ENCODE data around the gene BPIFB2.

The BPIFB2 gene

GRCh38 chr20:32977281-32978008 lies 30.1 kb upstream of the BPIFB2 start:
- TF ChIP-seq GATA2 (IDR thresholded peaks at IDR 0.05; ENCODE audit: low read depth, low read length), result no peak
- no peak for TF ChIP-seq GATA3 (IDR thresholded peaks at IDR 0.05; ENCODE audit: low read depth, low read length)

GRCh38 chr20:32978009-32978335 lies 29.5 kb upstream of the BPIFB2 start:
- TF ChIP-seq GATA2 (IDR thresholded peaks at IDR 0.05; ENCODE audit: low read depth, low read length), result no peak

GRCh38 chr20:32979201-32979998 lies 28.1 kb upstream of the BPIFB2 start:
- TF ChIP-seq GATA2 (IDR thresholded peaks at IDR 0.05; ENCODE audit: low read depth, low read length), result no peak
- TF ChIP-seq GATA3 (IDR thresholded peaks at IDR 0.05; ENCODE audit: low read depth, low read length), result no peak

- TF ChIP-seq GATA3 (IDR thresholded peaks at IDR 0.05; ENCODE audit: low read depth, low read length), result no peak
- no peak for TF ChIP-seq GATA2 (IDR thresholded peaks at IDR 0.05; ENCODE audit: low read depth, low read length)
These were observed 27.2 kb upstream of the BPIFB2 start for GRCh38 chr20:32980131-32980941.

GRCh38 chr20:32980990-32981389 lies 26.5 kb upstream of the BPIFB2 start:
- TF ChIP-seq GATA3 (IDR thresholded peaks at IDR 0.05; ENCODE audit: low read depth, low read length), result no peak
- TF ChIP-seq GATA2 (IDR thresholded peaks at IDR 0.05; ENCODE audit: low read depth, low read length), result no peak

GRCh38 chr20:32982617-32983458 lies 24.7 kb upstream of the BPIFB2 start:
- TF ChIP-seq GATA2 (IDR thresholded peaks at IDR 0.05; ENCODE audit: low read depth, low read length), result no peak

GRCh38 chr20:32983459-32984112 lies 23.9 kb upstream of the BPIFB2 start:
- TF ChIP-seq GATA2 (IDR thresholded peaks at IDR 0.05; ENCODE audit: low read depth, low read length) (no peak), GATA3 (IDR thresholded peaks at IDR 0.05; ENCODE audit: low read depth, low read length) (no peak)

GRCh38 chr20:32984196-32984595 lies 23.3 kb upstream of the BPIFB2 start:
- TF ChIP-seq GATA3 (IDR thresholded peaks at IDR 0.05; ENCODE audit: low read depth, low read length), result no peak
- no peak for TF ChIP-seq GATA2 (IDR thresholded peaks at IDR 0.05; ENCODE audit: low read depth, low read length)

- TF ChIP-seq GATA2 (IDR thresholded peaks at IDR 0.05; ENCODE audit: low read depth, low read length) (no peak), GATA3 (IDR thresholded peaks at IDR 0.05; ENCODE audit: low read depth, low read length) (no peak)
These were observed 22.7 kb upstream of the BPIFB2 start for GRCh38 chr20:32984631-32985354.

- no peak for TF ChIP-seq GATA3 (IDR thresholded peaks at IDR 0.05; ENCODE audit: low read depth, low read length)
- TF ChIP-seq GATA2 (IDR thresholded peaks at IDR 0.05; ENCODE audit: low read depth, low read length), result no peak
These were observed 21.9 kb upstream of the BPIFB2 start for GRCh38 chr20:32985596-32985995.

- TF ChIP-seq GATA2 (IDR thresholded peaks at IDR 0.05; ENCODE audit: low read depth, low read length) (no peak), GATA3 (IDR thresholded peaks at IDR 0.05; ENCODE audit: low read depth, low read length) (no peak)
These were observed 21.1 kb upstream of the BPIFB2 start for GRCh38 chr20:32986331-32986966.
